Activated T-helper 1 cell treated with anti-CD3 and anti-CD28 coated beads, Interleukin-12 subunit alpha, Interleukin-12 subunit beta, Interleukin-2, Interleukin-4 antibody, amounts not matched to agents 30 ng/mL and 10 ng/mL and 1 ng/mL, durations not matched to agents 14 hours and 24 hours and 36 hours (primary cell): ENCODE measurements around the gene TAF4. TPM values are rescaled to one million over a fixed set of nuclear protein-coding genes. Genes with fewer than 3 reads are reported as not detected.

ENCODE experiments used
- DNase-seq: peaks from one replicate; pipeline ENCODE4 v3.0.0; 2021; ENCODE audit warnings: low spot score
- H3K27ac Mint-ChIP-seq: one replicate; pipeline ENCODE4 v1.8.0; 2021; ENCODE audit warnings: mild to moderate bottlenecking, mixed read lengths
- H3K27me3 Mint-ChIP-seq: one replicate; pipeline ENCODE4 v1.8.0; 2022; ENCODE audit warnings: mild to moderate bottlenecking, moderate library complexity, mixed read lengths; ENCODE audit not compliant: insufficient read depth
- H3K36me3 Mint-ChIP-seq: one replicate; pipeline ENCODE4 v1.8.0; 2021; ENCODE audit warnings: low read depth, mixed read lengths
- H3K4me1 Mint-ChIP-seq: one replicate; pipeline ENCODE4 v1.8.0; 2021; ENCODE audit warnings: low read depth, mixed read lengths
- H3K4me3 Mint-ChIP-seq: one replicate; pipeline ENCODE4 v1.8.0; 2021; ENCODE audit warnings: mild to moderate bottlenecking, moderate library complexity, mixed read lengths
- H3K9me3 Mint-ChIP-seq: one replicate; pipeline ENCODE4 v1.8.0; 2021; ENCODE audit warnings: mixed read lengths
- intact Hi-C: fragments of 100-400 bp; cut with micrococcal nuclease; formaldehyde crosslinking; loops from one replicate; pipeline ENCODE4 v1.15.1; 2024
- total RNA-seq: library from RNA; stranded (reverse); gene quantifications from 2 replicates; pipeline ENCODE4 v1.2.3, GENCODE V29; 2022

Gene TAF4
- total RNA-seq, 1 donor from 2014 or later = 28.3 TPM

DNA sequence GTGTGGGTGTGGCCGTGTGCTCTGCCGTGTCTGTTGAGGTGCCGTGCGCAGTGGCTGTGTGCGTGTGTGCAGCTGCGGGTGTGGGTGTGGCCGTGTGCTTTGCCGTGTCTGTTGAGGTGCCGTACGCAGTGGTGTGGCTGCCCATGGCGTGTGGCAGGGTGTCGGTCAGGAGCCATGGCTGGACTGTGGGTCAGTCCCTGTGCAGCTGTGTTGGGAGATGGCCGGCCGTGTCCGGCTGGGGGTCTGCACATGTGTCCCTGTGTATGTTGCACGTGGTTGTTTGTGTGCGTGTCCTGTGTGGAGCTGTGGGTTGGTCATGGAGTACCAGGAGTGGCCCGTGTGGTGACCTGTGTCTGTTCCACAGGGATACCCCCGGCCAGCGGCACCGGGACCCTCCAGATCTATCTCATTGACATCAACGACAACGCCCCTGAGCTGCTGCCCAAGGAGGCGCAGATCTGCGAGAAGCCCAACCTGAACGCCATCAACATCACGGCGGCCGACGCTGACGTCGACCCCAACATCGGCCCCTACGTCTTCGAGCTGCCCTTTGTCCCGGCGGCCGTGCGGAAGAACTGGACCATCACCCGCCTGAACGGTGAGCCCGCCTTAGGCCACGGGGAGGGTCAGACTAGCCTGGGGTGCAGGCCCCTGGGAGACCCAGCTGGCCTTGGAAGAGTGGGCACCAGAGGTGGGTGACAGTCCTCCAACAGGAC lies 137.7 kb downstream of the TAF4 start:
- Mint-ChIP-seq H3K27me3 (no peaks in the 10 kb centered on the region), H3K4me3 (no peak overlapping the region), H3K9me3 (no peaks in the 10 kb centered on the region), H3K4me1 (no peaks in the 10 kb centered on the region), H3K36me3 (no peaks in the 10 kb centered on the region), H3K27ac (no peak overlapping the region)
- DNase-seq = no peak
- intact Hi-C loops = no loop called here

DNA sequence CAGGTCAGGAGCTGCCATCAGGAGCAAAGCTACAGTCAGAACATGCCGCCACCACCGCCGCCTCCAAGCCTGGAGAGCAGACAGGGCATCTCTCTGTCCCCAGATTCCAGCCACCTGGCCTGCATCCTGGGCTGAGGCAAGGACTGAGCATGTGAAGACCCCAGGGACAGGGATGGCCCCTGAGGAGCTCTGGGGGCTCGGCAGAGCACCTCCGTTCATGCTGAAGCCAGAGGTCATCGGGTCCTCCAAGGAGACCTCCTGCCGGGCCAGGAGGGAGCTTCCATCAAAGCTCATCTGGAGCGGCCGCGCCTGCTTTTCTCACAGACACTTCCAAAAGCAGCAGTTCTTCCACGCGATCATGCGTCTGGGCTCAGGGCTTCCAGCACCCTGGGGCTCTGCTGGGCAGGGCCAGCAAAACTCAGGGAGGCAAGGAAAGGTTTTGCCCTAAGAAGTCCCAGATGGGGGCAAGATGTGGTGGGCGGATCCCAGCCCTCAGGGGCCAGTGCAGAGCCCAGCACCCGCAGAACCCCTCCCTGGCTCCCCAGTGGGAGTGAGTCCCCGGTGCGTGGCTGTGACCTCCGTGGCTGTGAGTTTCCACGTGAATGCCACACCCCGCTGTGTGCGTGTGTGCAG lies 138.4 kb downstream of the TAF4 start:
- Mint-ChIP-seq H3K9me3 (no peaks in the 10 kb centered on the region), H3K36me3 (no peaks in the 10 kb centered on the region), H3K4me1 (no peaks in the 10 kb centered on the region), H3K4me3 (no peak overlapping the region), H3K27me3 (no peaks in the 10 kb centered on the region), H3K27ac (no peak overlapping the region)
- DNase-seq = no peak
- intact Hi-C loops = no loop called here

DNA sequence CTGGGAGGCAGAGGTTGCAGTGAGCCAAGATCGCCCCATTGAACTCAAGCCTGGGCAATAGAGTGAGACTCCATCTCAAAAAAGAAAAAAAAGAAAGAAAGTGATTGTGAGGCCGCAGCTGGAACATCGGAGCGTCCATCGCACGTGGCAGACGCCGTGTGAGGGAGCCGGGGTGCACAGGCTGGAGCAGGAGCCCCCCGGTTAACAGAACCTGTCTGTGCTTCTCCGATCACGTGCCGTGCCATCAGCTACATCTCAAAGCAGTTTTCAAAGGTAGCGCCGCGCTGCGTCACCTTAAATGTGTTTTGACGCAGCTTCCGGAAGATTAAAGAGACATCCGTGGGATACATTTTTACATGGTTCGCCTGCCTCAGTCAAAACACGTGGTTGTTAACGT lies 138.9 kb downstream of the TAF4 start:
- DNase-seq = no peak
- Mint-ChIP-seq H3K36me3 (no peaks in the 10 kb centered on the region), H3K9me3 (no peaks in the 10 kb centered on the region), H3K27me3 (no peaks in the 10 kb centered on the region), H3K27ac (no peak overlapping the region), H3K4me1 (no peaks in the 10 kb centered on the region), H3K4me3 (no peak overlapping the region)
- intact Hi-C loops = no loop called here

DNA sequence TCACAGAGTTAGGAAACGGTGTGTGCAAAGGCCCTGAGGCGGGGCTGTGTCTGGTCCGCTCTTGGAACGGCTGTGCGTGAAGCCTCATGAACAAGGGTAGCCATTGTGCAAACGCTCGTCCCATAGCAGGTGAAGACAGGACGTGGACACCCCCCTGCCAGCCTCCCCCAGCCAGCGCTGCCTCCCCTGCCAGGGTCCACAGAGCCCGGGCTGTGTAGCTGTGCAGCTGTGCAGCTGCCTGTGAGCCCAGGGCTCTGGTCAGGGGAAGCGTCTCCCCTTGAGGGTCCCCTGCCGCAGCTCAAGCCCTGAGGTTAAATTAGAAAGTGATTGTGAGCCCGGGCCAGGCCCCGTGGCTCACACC lies 139.4 kb downstream of the TAF4 start:
- Mint-ChIP-seq H3K27ac (no peak overlapping the region), H3K4me3 (no peak overlapping the region), H3K9me3 (no peaks in the 10 kb centered on the region), H3K27me3 (no peaks in the 10 kb centered on the region), H3K36me3 (no peaks in the 10 kb centered on the region), H3K4me1 (no peaks in the 10 kb centered on the region)
- intact Hi-C loops = no loop called here
- DNase-seq = no peak

DNA sequence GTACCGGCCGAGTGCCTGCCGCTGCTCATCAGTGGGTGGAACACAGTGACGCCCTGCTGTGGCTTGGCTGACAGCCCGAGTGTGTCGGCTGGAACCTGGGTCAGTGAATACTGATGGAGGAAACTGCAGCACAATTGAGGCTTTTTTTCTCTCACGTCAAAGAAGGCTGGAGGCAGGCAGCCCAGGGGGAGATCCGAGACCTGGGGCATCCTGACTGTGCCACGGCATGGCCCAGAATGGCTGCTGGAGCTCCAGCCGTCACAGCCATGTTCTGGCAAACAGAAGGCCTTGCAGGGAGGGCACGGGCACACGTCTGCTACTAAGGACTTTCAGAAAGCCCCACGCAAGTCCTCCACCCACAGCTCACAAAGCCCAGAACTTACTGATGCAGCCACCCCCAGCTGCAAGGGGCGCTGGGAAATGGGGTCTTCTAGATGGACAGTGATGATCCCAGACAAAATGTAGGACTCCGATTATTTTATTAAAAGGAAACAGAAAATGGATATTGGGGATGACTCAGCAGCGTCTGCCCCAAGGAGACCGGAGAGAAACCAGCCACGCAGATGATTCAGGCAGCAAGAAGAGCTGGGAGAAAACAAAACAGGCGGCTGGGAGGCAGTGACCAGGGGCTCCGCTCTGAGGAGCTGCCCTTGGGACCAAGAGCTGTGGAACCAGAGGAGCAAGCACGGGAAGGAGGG lies 140.0 kb downstream of the TAF4 start:
- intact Hi-C loops = no loop called here
- no peaks in the 10 kb centered on the region for H3K36me3 Mint-ChIP-seq
- H3K9me3 Mint-ChIP-seq = no peaks in the 10 kb centered on the region
- H3K27me3 Mint-ChIP-seq = no peaks in the 10 kb centered on the region
- H3K27ac Mint-ChIP-seq = no peak overlapping the region
- DNase-seq = no peak
- no peaks in the 10 kb centered on the region for H3K4me1 Mint-ChIP-seq
- H3K4me3 Mint-ChIP-seq = no peak overlapping the region

DNA sequence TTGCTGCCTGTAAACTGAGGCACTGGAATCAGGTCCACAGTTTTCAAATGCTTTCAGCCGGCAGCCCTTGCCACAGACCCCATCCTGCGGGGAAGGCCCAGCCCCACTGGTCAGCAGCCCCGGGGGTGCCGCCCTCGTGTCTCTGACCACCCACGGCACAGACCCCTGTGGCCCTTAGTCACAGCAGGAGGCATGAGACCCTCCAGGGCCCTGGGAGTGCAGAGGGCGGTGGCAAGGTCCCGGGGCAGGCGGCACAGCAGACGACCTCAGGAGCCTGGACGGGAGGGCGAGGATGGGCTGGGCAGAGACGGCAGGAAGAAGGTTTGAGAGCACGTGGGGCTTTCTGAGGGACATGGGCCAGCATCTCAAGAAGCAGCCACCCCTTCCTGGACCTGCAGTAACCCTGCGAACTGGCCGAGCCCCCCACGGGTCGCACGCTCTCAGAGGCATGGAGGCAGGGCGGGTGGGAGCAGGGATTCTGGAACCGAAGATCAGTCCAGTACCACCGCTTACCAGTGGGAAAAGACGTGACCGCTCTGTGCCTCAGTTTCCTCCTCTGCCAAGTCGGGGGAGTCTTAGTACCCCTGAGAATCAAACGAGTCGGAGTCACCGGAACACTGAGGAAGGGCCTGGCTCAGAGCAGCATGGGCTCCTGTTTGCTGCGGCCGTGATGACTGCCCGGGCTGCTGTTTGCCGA lies 140.7 kb downstream of the TAF4 start:
- Mint-ChIP-seq H3K4me3 (no peak overlapping the region), H3K27ac (no peak overlapping the region), H3K27me3 (no peaks in the 10 kb centered on the region), H3K36me3 (no peaks in the 10 kb centered on the region), H3K4me1 (no peaks in the 10 kb centered on the region), H3K9me3 (no peaks in the 10 kb centered on the region)
- DNase-seq = no peak
- intact Hi-C loops = no loop called here

Other genes starting within 250 kb of the TAF4 start
- gene LSM14B, start 56.6 kb upstream of the TAF4 start, total RNA-seq = 39.6 and 43.2 TPM in 2 replicates
- gene PSMA7, start 77.5 kb upstream of the TAF4 start, total RNA-seq = 444 and 450 TPM in 2 replicates
- 24.3 and 29.4 TPM in 2 replicates for gene SS18L1, start 77.9 kb upstream of the TAF4 start, total RNA-seq
- gene MTG2, start 117.1 kb upstream of the TAF4 start, total RNA-seq = 45.4 and 46.3 TPM in 2 replicates
- gene HRH3, start 154.4 kb upstream of the TAF4 start, total RNA-seq = not detected in 2 replicates
- 27.0 and 31.6 TPM in 2 replicates for gene OSBPL2, start 172.6 kb upstream of the TAF4 start, total RNA-seq
- gene ADRM1, start 237.1 kb upstream of the TAF4 start, total RNA-seq = 181 and 188 TPM in 2 replicates